HG02678 (cell line): Measurements from ENCODE around the gene ARID4B.
"Not testable (repeated sequence)": the region's sequence is repeated elsewhere in the genome, so short reads cannot be mapped to it uniquely, and the experiment has no call there.

ENCODE experiments used
- ATAC-seq: cut with Tn5 transposase; IDR thresholded peaks from one replicate; pipeline ENCODE4 v1.9.1; 2021; ENCODE audit warnings: mild to moderate bottlenecking, moderate library complexity; ENCODE audit not compliant: unreplicated experiment

Gene ARID4B

DNA sequence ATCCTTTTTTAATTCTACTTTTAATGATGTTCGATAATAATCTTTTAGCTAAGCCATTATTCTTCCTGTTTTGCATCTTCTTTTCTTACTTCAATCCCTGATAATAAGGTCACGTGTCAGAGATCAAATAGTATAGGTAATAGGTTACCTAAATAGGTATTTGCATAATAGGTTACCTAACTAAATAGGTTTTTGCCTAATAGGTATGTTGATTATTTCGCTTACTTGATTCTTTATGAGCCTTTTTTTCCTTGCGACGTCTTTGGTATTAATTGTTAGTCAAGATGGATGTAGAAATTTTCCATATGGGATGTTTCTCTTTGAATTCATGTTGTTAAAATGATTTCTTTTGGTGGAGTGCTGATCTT is 2.9 kb upstream of the ARID4B start:
- ATAC-seq: no peak

GRCh38 chr1:235329139-235329902 is 1.3 kb upstream of the ARID4B start:
- ATAC-seq: peak; percentile 29

DNA sequence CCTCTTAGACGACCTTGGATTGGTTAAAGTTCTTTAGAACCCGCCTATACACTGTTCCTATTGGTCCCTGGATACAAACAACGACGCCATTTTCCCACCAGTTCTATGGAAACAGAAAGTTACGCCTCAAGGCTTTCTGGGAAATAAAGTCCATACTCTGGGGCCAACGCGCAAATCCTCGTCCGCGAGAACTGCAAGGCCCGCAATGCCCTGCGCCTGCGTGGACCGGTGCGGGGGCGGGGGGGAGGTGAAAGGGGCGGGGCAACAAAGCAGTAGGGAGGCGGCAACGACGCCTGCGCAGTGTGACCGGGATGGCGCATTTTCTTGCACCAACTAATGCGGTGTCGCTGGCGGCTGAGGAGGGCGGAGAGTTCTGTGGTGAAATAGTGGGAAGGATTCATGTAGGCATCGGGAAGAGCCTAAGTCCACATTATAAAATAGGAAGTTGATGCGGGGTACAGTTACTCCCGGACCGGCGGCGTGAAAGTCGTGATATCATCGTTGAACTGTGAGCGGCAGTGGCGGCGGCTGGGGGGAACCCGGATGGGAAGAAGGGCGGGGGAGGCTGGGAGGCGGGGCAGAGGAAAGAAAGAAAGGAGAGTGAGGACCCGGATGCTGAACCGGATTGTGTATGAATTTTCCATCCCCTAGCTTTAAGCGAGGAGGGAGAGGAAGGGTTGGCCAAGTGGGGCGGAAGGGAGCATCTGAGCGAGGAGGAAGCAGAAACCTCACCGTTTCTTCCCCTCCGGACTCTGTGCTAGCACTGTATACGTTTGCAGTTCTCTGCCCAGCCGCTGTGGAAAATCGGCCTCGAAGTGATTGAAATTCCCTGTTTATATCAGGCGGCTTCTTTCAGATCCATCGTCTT is 526 bp upstream of the ARID4B start, which contains the start of gene GGPS1:
TSS of gene GGPS1 (plus strand) at position 300 of the 868 bp plus-strand sequence. CDS start 6,695 bp downstream, outside the sequence.
- peak; percentile 69 for ATAC-seq

DNA sequence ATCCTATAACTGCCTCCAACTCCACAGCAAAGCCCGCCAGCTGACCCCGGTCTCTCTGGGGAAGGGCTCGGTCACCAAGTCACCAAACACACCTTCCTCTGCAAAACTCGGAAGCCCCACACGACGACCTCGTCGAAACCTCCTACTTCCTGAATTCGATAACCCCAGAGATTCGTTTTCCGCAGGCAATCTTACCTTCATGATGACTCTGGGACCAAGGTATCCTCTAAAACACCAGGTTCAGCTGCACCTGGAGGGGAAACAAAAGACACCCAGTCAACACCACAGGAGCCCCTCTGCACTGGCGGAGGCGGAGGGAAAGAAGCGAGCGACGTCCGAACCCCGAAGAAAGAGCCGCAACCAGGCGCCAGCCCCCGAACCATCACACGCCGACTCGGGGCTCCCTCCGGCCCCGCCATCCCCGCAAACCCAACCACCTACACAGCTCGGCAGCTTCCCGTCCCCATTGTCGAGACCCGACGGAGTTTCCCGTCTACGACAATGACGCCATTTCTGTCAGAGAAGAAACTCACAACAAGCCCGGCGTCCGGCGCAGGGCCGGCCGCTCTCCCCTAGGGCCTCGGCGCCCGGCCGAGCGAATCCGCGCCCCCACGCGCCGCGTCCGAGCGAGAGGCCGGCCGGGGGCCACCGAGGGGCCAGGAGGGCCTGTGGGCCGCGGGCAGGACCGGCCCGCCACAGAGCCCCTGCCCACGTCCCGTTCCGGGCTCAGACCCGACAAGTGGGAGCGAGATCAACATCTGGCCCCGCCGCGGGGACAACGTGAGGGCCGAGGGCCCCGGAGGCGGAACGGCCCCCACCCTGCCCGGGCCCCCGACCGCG is 1.0 kb downstream of the ARID4B start:
- no peak for ATAC-seq

GRCh38 chr1:235325854-235326253 is 2.1 kb downstream of the ARID4B start:
- ATAC-seq: no peak

DNA sequence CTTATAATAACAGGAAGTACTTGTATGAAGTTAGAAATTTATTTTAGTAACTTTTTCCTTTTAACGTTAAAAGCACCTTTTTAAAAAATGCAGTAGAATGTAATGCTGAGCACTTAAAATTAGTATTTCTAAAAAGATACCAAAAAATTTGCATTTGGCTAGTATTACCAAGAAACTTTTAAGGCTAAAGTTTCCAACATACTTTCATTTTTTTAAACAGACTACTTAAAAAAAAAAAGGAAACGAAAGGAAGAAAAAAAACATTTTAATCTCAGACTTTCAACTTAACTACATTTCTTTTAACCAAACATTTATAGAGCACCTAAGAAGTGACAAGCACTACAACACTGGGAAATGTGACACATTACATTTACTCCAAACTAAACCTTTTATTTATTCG is 2.8 kb downstream of the ARID4B start:
- no peak for ATAC-seq

- no peak for ATAC-seq
Measured at GRCh38 chr1:235324296-235324695, 3.7 kb downstream of the ARID4B start.

- no peak for ATAC-seq
Measured at GRCh38 chr1:235320521-235321179, 7.3 kb downstream of the ARID4B start.

- ATAC-seq: no peak
Measured at GRCh38 chr1:235319255-235319654, 8.7 kb downstream of the ARID4B start.

GRCh38 chr1:235317168-235317567 is 10.8 kb downstream of the ARID4B start:
- ATAC-seq: no peak

DNA sequence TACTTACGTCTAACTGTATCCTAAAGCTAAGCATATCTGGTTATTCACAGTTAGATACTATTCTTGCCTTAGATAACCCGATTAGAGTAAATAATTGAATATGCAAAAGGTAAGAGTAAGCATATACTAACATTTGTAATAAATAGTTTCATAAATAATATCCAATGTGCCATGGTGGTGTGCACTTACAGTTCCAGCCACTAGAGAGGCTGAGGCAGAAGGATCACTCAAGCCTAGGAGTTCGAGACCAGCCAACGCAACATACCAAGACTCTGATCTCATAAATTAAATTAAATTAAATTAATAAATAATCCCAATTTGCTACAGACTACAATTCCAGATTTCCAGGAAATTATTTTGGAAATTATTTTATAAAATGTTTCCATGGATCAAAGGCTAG is 12.2 kb downstream of the ARID4B start:
- ATAC-seq: no peak

DNA sequence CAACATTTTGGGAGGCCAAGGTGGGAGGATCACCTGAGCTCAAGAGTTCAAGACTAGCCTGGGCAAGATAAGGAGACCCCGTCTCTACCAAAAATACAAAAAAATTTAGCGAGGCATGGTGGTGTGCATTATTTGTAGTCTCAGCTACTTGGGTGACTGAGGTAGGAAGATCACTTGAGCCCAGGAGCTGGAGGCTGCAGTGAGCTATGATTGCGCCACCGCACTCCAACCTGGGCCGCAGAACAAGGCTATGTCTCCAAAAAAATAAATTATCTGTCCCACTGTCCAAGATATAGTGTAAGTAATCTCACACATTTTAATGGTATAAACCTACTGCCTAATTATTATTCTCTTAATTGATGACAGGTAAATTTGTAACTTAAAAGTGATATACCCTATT is 12.8 kb downstream of the ARID4B start:
- ATAC-seq: no peak

DNA sequence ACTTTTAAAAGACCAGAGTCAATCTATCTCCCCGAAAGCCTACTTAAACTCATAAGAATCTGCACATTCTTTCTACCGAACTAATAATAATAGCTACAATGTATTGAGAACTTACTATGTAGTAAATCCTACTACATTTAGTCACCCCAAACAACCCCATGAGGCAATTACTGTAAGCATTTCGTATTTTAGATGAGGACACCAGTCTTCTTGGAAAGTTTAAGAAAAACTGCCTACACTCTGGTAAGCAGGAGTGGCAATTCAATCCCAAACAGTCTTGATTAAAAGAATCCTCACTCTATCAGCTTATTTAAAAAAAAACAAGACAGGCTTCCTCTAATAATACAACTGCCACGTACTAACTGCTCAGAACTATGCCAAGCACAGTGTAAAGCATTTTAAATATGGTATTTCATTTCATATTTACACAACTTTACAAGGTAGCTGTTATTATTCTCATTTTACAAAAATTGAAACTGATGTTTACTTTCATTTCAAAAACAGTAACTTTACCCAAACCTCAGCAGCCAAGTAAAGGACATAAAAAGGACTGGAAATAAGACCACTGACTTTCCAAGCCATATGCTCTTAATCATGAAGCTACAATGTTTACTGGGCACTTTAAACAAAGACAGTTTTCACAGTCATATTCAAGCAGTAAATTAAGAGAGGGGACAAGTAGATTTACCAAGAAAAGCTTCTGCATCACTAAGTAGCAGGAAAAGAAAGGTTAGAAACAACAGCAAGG is 13.9 kb downstream of the ARID4B start:
- no peak for ATAC-seq

GRCh38 chr1:235313262-235313661 is 14.7 kb downstream of the ARID4B start:
- ATAC-seq: no peak

- not testable (repeated sequence) for ATAC-seq
Measured at GRCh38 chr1:235309206-235309605, 18.8 kb downstream of the ARID4B start.

DNA sequence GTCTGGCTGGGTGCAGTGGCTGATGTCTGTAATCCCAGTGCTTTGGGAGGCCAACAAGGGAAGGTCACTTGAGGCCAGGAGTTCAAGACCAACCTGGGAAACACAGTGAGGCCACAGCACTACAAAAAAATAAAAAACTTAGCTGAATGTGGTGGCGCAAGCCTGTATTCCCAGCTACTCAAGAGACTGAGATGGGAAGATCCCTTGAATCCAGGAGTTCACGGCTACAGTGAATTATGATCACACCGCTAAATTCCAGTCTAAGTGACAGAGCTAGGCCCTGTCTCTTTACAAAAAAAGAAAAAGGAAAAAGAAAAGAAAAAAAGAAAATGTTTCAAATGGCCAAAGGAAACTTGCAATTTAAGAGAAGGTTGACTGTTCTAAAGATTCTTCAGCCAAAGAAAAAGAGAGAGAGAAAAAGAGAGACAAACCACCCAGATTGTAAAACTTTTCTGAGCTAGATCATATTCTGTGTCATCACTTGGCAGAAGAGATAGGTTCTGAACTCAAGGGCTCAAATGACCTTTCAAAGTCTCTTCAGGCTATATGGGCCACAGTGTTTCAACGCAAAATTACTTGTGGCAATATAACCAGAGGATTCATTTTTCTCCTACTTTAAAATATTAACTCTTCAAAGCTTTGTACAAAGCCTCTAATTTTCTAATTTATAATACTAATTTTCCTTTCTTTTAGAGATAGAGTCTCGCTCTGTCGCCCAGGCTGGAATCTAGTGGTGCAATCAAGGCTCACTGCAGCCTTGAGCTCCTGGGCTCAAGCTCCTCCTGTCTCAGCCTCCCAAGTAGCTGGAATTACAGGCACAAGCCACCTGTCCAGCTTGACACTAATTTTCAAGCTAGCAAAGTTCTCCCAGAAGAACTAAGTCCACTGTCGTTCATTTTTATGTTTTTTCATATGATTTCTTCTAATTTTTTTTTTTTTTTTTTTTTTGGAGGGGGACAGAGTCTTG is 20.5 kb downstream of the ARID4B start:
- no peak for ATAC-seq

DNA sequence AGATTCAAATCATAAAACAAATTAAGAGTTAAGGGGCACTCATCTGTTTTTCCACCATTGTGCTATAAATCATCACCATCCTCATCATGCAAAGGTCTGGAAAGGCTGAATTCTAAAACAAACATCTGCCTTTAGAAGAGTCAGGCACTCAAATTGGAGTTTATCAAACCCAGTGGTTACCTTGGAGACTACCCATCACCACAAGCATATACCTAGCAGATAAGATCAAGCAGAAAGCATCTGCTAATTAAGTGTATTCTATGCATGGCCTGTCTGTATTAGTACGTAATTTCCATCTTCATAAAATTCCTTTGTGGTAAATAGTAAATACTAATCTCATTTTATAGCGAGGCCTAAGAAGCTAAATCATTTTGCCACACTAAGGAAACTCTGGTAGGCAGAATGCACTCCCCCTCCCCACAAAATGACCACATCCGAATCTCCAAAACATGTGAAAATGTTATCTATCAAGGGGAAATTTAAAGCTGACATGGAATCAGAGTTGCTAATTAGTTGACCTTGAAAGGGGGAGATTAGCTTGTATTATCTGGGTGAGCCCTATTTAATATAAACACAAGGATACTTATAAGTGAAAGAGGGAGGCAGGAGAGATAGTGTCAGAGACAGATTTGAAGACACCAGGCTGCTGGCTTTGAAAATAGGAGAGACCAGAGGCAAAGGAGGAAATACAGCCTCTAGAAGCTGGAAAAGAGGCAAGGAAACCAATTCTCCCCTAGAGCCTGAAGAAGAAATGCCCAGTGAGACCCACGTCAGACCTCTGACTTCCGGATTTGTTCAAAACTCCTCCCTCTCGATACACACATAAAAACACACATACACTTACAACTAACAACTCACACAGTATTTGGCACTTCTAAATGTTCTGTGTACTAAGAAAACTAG is 23.2 kb downstream of the ARID4B start:
- ATAC-seq: no peak

DNA sequence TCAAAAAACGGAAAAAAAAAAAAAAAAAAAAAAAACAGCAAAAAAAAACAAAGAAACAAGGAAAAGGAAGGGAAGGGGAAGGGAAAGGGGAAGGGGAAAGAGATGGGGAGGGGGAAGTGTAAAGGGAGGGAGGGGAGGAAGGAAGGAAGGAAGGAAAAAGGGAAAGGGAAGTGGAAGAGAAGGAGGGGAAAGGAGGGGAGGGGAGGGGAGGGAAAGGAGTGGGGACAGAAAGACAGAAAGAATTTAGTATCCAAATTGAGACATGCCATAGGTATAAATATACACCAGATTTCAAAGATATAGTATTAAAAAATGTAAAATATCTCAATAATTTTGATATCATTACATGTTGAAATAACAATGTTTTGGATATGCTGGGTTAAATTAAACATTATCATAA is 25.8 kb downstream of the ARID4B start:
- no peak for ATAC-seq
